Stimulated activated CD4-positive, alpha-beta T cell treated with anti-CD3 and anti-CD28 coated beads, Interleukin-2, amount 100 ng/mL, for 48 hours (primary cell): ENCODE data around the gene RDX.
"Not testable (repeated sequence)": the region's sequence is repeated elsewhere in the genome, so short reads cannot be mapped to it uniquely, and the experiment has no call there.

ENCODE experiments used
- DNase-seq, 2 donors: peaks; one replicate each; pipeline ENCODE4 v3.0.0-alpha.2; 2020

Gene RDX

DNA sequence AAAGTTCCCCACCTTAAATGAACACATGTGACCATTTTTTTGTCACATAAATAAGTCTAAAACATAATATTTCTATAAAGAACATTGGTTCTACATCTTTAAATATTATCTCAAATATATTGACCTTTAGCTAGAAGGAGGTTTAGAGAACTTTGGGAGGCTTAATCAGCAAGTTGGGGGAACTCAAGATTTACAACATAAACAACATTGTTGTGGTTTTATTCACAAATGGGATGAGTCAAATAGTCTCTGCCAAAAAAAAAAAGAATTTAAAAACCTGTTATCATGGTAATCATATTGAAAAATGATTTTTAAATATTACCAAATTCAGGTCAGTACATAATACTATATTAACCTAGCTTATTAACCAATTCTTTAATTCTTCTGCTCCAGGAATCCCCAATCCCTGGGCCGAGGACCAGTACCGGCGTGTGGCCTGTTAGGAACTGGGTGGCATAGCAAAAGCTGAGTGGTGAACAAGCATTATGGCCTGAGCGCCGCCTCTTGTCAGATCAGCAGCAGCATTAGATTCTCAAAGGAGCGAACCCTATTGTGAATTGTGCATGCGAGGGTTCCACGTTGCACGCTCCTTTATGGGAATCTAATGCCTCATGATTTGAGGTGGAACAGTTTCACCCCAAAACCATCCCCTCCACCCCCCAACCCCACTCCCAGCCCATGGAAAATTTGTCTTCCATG is 98.2 kb downstream of the RDX start:
- DNase-seq: no peak

DNA sequence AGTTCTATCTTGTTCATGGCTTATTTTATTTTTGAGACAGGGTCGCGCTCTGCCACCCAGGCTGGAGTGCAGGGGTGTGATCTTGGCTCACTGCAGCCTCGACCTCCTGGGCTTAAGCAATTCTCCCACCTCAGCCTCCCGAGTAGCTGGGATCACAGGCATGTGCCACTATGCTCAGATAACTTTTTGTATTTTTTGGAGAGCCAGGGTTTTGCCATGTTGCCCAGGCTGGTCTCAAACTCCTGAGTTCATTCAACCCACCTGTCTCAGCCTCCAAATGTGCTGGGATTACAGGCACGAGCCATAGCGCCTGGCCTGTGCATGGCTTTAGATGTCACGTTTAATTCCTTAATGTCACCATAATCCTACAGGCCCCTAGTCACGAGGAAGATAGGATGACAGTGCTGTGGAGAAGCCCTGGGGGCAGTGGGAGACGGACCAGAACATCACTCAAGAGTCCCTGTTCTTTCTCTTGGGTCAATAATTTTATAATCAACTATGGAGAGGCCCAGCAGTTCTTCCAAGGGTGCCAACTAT is 99.5 kb downstream of the RDX start:
- DNase-seq: no peak

DNA sequence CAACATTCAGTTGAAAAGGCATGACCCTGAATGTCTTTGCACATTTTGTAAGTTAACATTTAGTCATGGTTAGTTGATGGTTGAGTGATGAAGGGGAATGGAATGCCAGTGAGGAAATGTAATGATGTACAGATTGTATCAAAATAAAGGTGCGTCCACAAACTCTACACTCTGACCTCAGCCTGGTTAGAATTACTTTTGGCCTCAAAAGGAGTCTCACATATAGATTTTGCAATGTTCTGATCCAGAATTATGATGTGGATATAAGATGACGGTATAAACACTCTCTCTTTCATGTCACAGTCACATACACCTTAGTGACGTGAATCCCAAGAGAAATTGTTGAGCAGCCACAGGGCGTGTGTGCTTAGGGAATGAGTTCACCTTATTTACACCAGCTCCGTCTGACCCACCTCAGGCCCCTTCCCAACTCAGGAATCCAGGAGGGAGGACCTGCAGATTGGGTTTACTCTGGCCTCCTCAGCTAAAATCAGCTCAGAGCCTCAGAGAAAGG is 100.1 kb downstream of the RDX start:
- DNase-seq: no peak

DNA sequence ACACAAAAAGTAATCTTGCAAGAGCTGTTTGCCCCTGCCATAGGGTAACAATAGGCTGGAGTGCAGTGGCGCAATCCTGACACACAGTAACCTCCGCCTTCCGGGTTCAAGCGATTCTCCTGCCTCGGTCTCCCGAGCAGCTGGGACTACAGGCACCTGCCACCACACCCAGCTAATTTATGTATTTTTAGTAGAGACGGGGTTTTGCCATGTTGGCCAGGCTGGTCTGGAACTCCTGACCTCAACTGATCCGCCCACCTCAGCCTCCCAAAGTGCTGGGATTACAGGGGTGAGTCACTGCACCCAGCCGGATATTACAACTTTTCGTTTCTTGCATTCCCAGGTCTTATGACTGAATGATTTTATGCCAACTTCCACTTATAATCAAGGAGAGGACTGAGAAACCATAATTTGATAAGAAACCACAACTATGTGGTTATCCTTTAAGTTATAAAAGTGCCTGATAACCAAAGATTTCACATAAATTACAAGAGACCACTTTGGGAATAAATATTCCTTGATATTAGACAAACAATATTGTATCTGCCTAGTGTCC is 102.1 kb downstream of the RDX start:
- not testable (repeated sequence) for DNase-seq

DNA sequence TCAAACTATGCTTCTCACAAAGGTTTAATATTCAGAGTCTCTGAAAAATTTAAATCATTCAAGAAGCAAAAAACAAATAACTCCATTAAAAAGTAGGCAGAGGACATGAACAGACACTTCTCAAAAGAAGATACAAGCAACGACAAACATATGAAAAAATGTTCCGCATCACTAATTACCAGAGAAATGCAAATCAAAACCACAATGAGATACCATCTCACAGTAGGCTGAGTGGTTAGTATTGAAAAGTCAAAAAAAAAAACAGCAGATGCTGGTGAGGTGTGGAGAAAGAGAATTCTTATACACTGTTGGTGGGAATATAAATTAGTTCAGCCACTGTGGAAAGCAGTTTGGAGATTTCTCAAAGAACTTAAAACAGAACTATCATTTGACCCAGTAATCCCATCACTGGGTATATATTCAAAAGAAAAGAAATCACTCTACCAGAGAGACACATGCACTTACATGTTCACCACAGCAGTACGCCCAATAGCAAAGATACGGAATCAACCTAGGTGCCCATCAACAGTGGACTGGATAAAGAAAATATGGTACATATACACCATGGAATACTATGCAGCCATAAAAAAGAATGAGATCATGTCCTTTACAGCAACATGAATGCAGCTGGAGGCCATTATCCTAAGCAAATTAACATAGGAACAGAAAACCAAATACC is 103.7 kb downstream of the RDX start:
- DNase-seq: not testable (repeated sequence)

DNA sequence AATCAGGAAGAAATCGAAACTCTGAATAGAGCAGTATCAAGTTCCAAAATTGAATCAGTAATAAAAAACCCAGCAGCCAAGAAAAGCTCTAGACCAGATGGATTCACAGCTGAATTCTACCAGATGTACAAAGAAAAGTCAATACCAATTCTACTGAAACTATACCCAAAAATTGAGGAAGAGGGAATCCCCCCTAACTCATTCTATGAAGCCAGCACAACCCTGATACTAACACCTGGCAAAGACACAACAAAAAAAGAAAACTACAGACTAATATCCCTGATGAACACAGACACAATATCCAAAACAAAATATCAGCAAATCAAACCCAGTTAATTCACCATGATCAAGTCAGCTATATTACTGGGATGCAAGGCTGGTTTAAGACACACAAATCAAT is 105.5 kb downstream of the RDX start:
- no peak for DNase-seq

DNA sequence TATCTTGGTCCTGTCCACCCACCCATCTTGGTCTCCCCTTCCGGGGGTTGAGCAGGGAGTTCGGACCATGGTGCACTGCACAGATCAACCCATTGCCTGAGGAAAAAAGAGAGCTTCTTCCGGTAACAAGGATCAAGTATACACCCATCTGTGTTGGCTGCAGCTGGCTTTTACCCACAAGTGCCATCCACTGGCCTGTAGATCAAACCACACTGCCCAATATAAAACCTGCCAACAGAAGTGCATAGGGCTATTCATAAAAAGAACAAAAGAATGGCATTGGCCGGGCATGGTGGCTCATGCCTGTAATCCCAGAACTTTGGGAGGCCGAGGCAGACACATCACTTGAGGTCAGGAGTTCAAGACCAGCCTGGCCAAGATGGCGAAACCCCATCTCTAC is 108.7 kb downstream of the RDX start:
- no peak for DNase-seq

DNA sequence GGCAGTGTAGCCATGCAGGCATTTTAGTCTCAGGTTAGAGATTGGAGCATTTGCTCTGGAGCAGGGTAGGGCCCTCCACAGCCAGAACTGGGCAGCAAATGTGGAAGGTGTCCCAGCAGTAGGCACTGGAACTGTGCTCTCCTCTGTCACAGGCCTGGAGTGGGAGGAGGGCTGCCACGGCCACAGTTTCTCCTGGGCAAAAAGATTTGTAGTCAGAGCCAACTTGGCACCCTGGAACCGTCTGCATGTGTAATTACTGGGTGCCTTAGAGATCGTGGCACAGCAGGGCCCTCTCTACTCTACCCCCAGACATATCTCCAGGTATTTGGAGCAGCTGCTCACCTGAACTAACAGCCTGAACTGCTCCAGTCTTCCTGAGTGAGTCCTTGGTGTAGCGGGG is 109.5 kb downstream of the RDX start:
- DNase-seq: no peak

DNA sequence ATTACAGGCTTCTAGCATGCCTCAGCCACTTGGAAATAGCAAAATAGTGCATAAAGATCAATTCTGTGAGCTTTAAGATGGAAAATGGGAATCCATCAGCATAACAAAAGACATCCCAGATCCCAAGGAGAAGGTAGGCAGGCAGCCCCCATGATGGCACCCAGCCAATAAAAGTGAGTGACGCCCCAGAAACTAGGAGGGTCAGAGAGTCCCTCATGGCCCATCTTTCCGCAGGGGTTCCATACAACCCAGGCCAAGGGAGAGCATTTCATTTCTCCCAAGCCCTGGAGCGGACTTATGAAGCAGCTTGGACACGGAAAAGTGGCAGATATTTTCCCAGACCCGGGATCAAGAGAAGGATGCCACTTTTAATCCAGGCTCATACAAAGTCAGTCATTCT is 110.0 kb downstream of the RDX start:
- DNase-seq: no peak

DNA sequence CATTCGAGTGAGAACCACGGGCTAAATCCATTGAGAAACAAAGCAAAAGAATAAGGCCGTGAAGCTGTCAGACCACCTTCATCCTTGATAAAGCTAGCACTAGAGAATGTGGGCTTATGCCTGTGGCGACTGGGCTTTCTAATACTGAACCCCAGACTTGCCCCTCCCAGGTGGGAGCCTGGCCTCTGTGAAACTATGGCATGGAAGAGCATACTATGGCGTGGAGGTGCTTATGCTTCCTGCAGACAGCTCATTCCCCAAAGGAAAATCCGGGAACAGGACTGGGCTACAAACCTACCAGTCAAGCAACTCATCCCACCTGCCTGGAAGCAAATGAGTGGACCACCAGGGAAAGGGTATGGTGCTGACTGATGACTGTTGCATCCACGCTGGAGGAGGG is 110.8 kb downstream of the RDX start:
- no peak for DNase-seq

DNA sequence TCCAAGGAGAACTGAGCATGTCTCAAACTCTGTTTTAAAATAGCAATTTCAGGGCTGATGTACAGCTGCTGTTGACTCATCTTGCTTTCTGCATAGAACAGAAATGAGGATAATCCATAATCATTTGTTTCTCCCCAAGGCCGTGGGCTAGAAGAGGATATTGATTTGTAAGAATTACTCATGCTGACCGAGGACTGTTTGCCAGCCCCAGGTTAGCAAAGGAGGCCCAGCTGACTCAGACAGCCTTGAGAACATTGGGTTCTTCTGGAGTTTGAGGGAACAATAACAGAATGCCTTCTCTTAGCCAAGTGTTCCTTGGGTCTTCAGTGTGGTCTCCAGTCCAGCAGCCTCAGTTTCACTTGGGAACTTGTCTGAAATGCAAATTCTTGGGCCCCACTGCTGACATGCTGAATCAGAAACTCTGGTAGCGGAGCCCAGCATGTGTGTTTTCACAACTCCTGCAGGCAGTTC is 111.3 kb downstream of the RDX start:
- no peak for DNase-seq

DNA sequence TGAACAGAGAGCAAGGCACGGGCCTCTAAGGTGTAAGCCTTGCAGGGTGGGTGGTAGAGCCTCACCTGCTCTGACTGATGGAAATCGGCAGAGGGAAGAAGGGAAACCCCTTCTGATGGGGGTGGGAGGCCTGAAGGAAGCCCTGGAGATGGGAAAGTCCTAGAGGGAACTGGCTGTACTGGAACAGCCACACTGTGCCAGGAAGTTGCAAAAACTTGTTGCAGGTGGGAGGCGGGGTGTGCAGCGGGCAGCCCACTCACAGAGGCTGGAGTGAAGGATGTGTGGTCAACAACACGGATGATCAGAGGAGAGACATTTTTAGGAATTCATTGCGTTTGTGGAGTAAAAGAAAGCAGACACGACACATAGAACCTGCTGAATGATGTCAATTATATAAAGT is 112.0 kb downstream of the RDX start:
- no peak for DNase-seq

DNA sequence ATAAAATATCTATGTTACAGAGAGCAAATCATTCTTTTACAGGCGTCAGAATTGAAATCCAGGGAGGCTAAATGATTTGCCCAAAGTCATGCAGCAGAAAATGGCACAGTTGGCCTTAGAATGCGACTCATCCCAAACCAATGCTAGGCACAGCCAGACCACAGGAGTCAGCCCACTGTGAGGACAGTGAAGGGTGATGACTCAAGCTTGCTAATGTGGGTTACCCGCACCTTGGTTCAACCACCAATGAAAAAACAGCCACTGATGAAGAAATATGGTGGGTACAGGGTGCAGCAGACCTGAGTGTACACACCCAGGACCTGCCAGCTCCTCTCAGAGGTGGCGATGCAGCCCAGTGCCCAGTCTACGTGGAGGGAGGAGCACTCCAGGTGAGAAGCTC is 113.5 kb downstream of the RDX start:
- no peak for DNase-seq

DNA sequence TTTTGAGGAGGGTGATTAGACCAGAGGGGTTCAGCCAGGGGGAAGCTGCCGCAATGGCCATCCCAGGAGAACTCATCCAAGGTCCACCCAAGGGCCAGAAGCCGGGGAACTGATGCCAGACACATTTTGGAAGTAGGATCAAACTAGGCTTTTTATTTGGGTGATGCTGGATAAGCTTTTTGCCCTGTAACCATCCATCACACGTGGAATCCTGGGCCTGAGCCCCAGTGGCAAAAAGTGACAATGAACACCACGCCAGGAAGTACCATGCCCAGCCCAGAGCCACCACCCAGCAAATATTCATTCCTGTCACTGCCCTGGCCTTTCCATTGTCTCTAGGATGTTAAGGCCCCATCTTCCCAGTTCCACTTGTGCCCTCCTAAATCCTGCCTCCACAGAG is 117.3 kb downstream of the RDX start:
- no peak for DNase-seq

DNA sequence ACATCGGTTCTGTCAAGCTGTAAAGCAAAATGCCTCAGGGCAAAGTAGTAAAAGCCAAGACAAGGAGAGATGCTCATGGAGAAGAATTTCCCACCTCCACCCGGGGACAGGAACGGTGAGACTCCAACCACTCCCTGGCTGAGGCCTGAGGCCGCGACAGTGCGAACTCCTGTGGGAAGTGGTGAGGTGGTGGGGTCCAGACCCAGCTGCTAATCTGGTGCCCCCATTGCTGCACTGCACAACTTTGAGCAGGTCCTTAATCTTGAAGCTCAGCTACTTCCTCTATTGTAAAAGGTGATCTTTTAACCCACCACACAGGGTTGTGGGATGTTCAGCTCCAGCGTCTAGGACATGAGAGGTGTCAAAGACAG is 119.3 kb downstream of the RDX start:
- DNase-seq: no peak

DNA sequence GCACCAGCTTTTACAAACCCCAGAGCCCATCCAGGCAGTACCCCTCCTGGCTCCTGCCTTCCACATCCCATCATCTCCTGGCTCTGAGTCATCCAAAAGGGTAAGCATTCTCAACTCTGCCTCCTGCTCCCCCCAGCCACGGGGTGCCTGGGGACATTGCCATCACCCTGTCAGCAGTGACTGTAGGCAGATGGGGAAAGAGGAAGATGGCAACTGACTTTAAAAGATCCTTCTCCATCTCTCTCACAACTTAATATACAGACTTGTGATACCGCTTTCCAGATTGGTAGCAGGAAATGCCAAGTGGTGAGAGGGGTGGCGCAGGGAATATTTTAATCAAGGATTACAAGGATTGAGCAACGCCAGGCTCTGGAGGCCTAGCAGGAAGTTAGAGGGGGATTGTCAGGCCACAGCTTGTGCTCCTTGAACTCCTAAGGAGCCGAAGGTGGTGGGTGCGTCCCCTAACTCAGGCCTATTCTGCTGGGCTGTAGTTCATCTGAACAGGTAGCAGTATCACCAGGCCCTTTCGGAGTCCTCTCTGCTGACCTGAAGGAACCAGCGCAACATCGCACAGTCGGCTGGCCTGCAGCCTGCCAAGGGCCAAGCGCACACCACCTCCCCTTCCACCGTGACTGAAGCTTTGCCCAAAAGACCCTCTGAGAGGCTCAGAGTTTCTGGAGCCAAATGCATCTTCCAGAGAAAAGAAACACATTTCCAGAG is 119.9 kb downstream of the RDX start:
- no peak for DNase-seq

DNA sequence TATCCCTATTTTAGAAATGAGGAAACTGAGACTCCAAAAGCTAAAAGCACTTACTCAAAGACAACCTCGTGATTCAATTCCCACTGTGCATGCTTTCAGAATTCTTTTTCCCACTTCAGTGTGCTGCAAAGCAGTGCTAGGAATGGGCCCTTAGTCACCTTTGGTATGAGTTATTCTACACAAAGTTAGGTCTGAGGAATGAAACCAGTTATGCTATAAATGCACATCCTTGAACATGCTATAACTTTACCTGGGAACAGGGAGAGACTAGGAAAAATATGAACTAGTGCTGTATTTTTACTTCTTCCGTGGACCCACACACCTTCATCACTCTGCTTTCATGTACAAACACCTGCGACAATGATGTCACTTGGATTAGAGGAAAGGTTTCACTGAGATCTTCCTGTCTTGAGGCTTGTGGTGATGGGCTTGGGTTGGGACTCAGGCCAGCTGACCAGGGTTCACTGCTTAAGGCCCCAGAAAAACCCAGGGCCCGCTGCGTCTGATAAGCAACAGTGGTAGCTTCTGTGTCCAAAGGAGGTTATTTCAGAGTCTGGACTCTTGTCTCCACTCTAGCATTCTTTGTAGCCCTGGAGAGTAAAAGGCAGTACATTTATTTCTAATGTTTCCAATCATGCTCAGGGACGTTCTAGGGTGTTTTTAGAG is 121.6 kb downstream of the RDX start:
- DNase-seq: no peak

DNA sequence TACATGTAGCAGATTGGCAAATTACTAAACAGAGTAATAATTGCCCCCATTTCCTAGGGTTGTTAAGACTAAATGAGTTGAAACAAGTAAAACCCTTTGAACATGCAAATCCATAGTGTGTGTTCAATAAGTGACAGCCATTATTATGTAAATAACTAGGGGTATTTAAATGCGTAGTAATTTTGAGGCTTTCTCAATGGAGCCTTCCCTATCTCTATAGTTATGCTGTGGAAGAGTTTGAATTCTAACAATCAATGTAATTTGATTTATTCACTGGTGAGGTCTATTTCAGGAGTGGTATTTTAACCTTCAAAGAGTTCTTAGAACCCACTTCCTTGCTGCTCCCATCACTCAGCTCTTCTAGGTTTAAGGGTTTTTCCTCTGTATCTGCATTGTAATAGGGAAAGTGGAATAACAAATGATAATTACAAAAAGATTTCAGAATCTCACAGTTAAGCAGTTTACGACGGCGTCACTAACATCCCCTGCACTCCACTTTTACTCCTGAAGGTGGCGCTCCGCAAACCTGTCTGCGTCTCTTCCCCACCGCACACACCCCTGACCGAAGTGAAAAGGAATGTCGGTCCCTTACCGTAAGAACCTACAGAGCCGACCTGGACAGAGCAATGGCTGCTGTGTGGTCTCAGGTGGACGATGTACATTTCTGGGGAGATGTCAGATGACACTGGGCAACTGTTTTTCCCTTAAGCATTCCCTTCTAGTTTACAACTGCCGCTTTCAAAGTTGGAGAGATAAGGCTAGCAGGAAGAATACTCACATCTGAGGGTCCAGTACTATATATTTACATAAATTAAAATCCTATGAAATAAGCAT is 122.4 kb downstream of the RDX start:
- DNase-seq: peak; percentile 66 to 73

DNA sequence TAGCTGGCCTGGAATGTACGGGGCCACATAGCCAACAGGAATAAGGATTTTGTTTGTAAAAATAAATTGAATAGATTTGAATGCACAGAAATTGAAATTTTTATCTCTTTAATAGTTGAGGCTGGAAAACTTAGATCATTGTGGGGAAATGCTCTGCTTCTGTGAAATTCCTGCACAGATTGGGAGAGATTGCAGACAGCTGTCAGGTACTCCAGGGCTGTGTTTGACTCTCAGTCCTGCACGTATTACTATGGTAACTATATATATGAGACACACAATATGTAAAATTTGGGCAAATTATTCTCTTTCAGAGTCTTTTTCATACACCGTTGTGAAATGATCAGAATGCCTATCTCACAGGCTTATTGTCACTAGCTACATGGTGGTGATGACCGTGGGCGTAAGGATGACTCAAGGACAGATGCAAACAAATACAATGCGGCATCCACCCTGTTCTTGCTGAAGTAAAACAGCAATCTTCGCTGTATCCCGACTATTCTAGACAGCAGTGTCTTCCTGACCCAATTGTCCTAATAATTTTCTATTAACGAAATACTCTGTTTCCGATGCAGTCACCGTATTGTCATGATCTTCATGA is 123.8 kb downstream of the RDX start:
- no peak for DNase-seq

DNA sequence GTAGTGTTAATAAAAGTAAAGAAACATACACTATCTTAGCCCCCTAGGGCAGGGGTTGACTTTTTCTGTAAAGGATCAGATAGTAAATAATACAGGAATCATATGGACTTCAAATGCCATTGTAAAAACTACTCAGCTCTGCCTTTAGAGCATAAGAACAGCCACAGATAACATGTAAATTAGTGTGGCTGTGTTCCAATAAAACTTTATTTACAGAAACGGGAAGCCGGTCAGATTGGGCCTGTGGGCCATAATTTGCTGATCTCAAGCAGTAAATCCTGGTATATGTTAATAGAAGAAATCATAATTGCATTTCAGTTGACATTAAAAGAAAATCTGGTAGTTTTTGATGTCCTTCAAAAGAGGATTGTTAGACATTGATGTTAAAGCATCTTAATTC is 126.7 kb downstream of the RDX start:
- no peak for DNase-seq

DNA sequence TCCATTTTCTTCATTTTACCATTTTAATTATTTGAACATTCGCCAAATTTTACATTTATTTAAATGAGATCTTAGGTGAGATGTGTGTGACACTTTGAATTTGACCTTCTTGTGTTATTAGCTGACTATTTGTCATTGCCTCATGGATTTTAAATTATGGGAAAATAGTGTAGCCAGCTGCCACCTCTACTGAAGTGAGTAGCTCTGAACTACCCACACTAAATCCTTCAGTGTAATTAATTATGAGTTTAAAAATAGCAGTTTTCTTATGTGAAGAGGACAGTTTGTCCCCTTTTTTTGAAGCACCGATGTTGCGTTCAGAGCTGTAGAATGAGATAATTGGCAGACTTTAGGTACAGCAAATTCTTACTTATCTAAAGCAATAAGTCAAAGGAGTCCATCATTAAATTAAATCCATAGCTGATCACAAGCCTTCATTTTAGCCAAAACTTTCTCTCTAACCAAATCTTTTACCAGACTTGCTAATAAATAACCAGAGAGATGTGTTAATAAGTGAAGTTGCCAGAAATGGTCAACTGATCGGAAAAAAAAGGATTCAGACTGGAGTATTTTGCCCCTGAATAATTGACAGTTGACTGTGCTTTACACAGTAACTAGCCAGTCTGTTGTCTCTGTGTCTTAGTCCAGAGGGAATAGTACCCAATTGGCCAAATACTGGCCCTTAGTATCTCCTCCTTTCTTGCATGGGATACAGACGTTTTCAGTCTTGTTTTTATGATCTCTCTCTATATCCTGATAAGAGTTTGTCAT is 128.2 kb downstream of the RDX start:
- DNase-seq: no peak
